Fibroblast of lung (primary cell): ENCODE data around the gene PPP1R14B. TPM values are rescaled to one million over a fixed set of nuclear protein-coding genes. Genes with fewer than 3 reads are reported as not detected.
A peak's percentile ranks its signal among the peaks of the same experiment; 100 is the strongest.

Experiments
- DNase-seq, 2 donors: peaks; one replicate each; pipeline versions ENCODE4 v3.0.0 to v3.0.0-alpha.2; 2010; ENCODE audit warnings: low read depth in 2 of 2
- H2AFZ ChIP-seq: 2 replicates; pipeline ENCODE4 v1.5.1; 2012; ENCODE audit warnings: low read length, control low read depth, inconsistent platforms
- H3K27ac ChIP-seq: 2 replicates; pipeline ENCODE4 v1.5.1; 2011; ENCODE audit warnings: low read length, control low read depth; ENCODE audit not compliant: insufficient read depth
- H3K27me3 ChIP-seq: 2 replicates; pipeline ENCODE4 v1.5.1; 2011; ENCODE audit warnings: mild to moderate bottlenecking, low read length; ENCODE audit not compliant: control insufficient read depth, insufficient read depth
- H3K36me3 ChIP-seq: 2 replicates; pipeline ENCODE4 v1.5.1; 2011; ENCODE audit warnings: low read length; ENCODE audit not compliant: control insufficient read depth, insufficient read depth
- H3K4me1 ChIP-seq: 2 replicates; pipeline ENCODE4 v1.5.1; 2011; ENCODE audit warnings: low read length; ENCODE audit not compliant: control insufficient read depth, insufficient read depth; ENCODE audit errors: extremely low read depth
- H3K4me2 ChIP-seq: 2 replicates; pipeline ENCODE4 v1.5.1; 2011; ENCODE audit warnings: low read length, control low read depth; ENCODE audit not compliant: insufficient read depth; ENCODE audit errors: extremely low read depth
- H3K4me3 ChIP-seq, 4 experiments: fragments of 200-600 bp in 1 of 4; sonication (generic) in 1 of 4; replicated peaks in 1 of 4; 2 replicates each; pipeline ENCODE4 v1.5.1; 2011 to 2016; ENCODE audit warnings: low read length in 4 of 4, low read depth in 3 of 4, mild to moderate bottlenecking in 3 of 4, control low read depth in 2 of 4, inconsistent platforms in 1 of 4, mixed read lengths in 1 of 4; ENCODE audit not compliant: insufficient read depth in 1 of 4; ENCODE audit errors: control extremely low read depth in 1 of 4
- H3K79me2 ChIP-seq: 2 replicates; pipeline ENCODE4 v1.5.1; 2012; ENCODE audit warnings: mild to moderate bottlenecking, low read length, inconsistent platforms; ENCODE audit not compliant: control insufficient read depth, insufficient read depth
- H3K9ac ChIP-seq: 2 replicates; pipeline ENCODE4 v1.5.1; 2011; ENCODE audit warnings: mild to moderate bottlenecking, low read length, control low read depth; ENCODE audit not compliant: insufficient read depth
- H3K9me3 ChIP-seq: 2 replicates; pipeline ENCODE4 v1.5.1; 2012; ENCODE audit warnings: low read depth, low read length; ENCODE audit not compliant: control insufficient read depth, insufficient read depth
- H4K20me1 ChIP-seq: 2 replicates; pipeline ENCODE4 v1.5.1; 2011; ENCODE audit warnings: low read length; ENCODE audit not compliant: control insufficient read depth, insufficient read depth; ENCODE audit errors: extremely low read depth
- EZH2 ChIP-seq: IDR thresholded peaks from 2 replicates; pipeline ENCODE4 v1.5.1; 2012; ENCODE audit warnings: low read length, control low read depth, mild to moderate bottlenecking; ENCODE audit errors: missing control alignments
- polyA plus RNA-seq, 2 donors: library from polyadenylated mRNA; depleted of rRNA in 1 of 2; stranded (reverse) in 1 of 2; unstranded in 1 of 2; fragments of >200 nt; gene quantifications; 2 replicates each; pipeline ENCODE4 v1.2.1, GENCODE V29; 2011 to 2012; ENCODE audit warnings: missing spikeins in 1 of 2
- total RNA-seq: library from RNA; depleted of rRNA; stranded (reverse); fragments of >200 nt; gene quantifications from 2 replicates; pipeline ENCODE4 v1.2.1, GENCODE V29; 2014
- TF ChIP-seq, protein P1 (sequence below), 2 donors: IDR thresholded peaks in 1 of 2; conservative IDR thresholded peaks in 1 of 2; 1 replicate in 1 of 2; 2 replicates in 1 of 2; pipeline ENCODE4 v1.5.1; 2011 to 2012; ENCODE audit warnings: low read length in 2 of 2, control low read depth in 1 of 2, inconsistent platforms in 1 of 2, low read depth in 1 of 2, mild to moderate bottlenecking in 1 of 2

PPP1R14B gene
- total and polyA plus RNA-seq, 2 donors (not counting 1 experiment from before 2014, with no cell fraction given), result 107 to 122 TPM

DNA sequence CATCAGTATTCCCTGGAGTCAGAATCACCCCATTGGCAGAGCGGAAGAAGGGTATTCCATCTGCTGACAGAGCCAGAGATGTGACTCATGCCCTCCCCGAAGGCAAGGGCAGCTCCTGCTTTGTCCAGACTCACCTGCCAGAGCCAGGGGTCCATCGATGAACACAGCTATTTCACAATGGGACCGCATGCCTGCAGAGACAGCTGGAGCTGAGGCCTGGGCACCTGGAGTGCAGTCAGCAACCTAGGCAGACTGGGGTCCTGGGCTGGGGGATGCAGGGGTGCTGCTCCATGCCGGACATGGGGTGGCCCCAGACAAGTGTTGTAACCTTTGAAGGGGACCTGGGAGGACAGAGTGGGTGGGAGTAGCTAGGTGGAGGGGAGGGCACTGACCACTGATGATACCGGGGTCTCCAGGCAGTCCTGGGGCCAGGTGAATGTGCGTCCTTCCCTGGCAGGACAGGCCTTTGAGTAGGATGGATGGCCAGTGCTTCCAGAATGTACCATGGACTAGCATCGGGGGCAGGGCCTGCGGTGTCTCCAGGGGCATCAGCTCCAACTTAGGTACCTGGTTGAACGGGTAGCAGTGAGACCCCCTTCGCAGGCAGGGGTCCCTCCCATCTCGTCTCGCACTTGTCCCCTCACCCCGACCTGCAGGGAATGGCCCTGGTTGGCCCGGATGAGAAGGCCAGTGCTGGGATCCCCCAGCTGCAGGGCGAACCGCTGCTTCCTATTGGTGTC is 22.4 kb downstream of the PPP1R14B start:
- peaks cover 14% of the 10 kb centered on the region for H3K36me3 ChIP-seq
- DNase-seq, result peak in 1 of 2 donors; percentile 37
- no peaks in the 10 kb centered on the region for H3K27me3 ChIP-seq
- no peak for TF ChIP-seq EZH2
- TF ChIP-seq, protein P1, sequence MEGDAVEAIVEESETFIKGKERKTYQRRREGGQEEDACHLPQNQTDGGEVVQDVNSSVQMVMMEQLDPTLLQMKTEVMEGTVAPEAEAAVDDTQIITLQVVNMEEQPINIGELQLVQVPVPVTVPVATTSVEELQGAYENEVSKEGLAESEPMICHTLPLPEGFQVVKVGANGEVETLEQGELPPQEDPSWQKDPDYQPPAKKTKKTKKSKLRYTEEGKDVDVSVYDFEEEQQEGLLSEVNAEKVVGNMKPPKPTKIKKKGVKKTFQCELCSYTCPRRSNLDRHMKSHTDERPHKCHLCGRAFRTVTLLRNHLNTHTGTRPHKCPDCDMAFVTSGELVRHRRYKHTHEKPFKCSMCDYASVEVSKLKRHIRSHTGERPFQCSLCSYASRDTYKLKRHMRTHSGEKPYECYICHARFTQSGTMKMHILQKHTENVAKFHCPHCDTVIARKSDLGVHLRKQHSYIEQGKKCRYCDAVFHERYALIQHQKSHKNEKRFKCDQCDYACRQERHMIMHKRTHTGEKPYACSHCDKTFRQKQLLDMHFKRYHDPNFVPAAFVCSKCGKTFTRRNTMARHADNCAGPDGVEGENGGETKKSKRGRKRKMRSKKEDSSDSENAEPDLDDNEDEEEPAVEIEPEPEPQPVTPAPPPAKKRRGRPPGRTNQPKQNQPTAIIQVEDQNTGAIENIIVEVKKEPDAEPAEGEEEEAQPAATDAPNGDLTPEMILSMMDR (conservative IDR thresholded peaks at IDR 0.05 in 1 of 2, IDR thresholded peaks at IDR 0.05 in 1 of 2; ENCODE audit: low read depth in 1 of 2, low read length in 2 of 2), result no peak
- H3K79me2 ChIP-seq, result peaks cover 8% of the 10 kb centered on the region
- no peak overlapping the region for H3K9ac ChIP-seq
- H2AFZ ChIP-seq, result no peak overlapping the region
- H3K4me1 ChIP-seq, result peaks cover 8% of the 10 kb centered on the region
- H4K20me1 ChIP-seq, result no peaks in the 10 kb centered on the region
- H3K27ac ChIP-seq, result no peak overlapping the region
- H3K9me3 ChIP-seq, result no peaks in the 10 kb centered on the region
- H3K4me2 ChIP-seq, result no peak overlapping the region
- no peak overlapping the region for H3K4me3 ChIP-seq

DNA sequence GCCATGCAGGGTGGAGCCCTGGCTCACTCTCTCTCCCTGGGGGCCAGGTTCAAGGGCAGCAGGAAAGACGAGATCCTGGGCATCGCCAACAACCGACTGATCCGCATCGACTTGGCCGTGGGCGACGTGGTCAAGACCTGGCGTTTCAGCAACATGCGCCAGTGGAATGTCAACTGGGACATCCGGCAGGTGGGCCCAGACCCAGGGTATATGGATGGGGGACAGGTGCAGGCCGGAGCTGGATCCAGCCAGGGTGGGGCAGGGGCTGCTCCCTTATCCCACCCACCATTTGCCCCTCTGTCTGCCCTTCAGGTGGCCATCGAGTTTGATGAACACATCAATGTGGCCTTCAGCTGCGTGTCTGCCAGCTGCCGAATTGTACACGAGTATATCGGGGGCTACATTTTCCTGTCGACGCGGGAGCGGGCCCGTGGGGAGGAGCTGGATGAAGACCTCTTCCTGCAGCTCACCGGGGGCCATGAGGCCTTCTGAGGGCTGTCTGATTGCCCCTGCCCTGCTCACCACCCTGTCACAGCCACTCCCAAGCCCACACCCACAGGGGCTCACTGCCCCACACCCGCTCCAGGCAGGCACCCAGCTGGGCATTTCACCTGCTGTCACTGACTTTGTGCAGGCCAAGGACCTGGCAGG is 23.6 kb downstream of the PPP1R14B start:
- Histone ChIP-seq H3K9ac (no peak overlapping the region), H3K27ac (no peak overlapping the region), H2AFZ (no peak overlapping the region), H3K79me2 (peaks cover 8% of the 10 kb centered on the region), H3K27me3 (no peaks in the 10 kb centered on the region), H3K4me3 (no peak overlapping the region), H4K20me1 (no peaks in the 10 kb centered on the region), H3K4me1 (peaks cover 8% of the 10 kb centered on the region), H3K36me3 (peaks cover 14% of the 10 kb centered on the region), H3K4me2 (no peak overlapping the region), H3K9me3 (no peaks in the 10 kb centered on the region)
- DNase-seq, result no peak
- no peak for TF ChIP-seq EZH2
- TF ChIP-seq, protein P1 (conservative IDR thresholded peaks at IDR 0.05 in 1 of 2, IDR thresholded peaks at IDR 0.05 in 1 of 2; ENCODE audit: low read depth in 1 of 2, low read length in 2 of 2), result no peak

- H4K20me1 ChIP-seq, result no peaks in the 10 kb centered on the region
- H2AFZ ChIP-seq, result no peak overlapping the region
- H3K79me2 ChIP-seq, result peaks cover 8% of the 10 kb centered on the region
- H3K36me3 ChIP-seq, result peaks cover 14% of the 10 kb centered on the region
- no peak overlapping the region for H3K4me3 ChIP-seq
- H3K27ac ChIP-seq, result no peak overlapping the region
- TF ChIP-seq EZH2, result no peak
- TF ChIP-seq, protein P1 (conservative IDR thresholded peaks at IDR 0.05 in 1 of 2, IDR thresholded peaks at IDR 0.05 in 1 of 2; ENCODE audit: low read depth in 1 of 2, low read length in 2 of 2), result no peak
- H3K9ac ChIP-seq, result no peak overlapping the region
- no peaks in the 10 kb centered on the region for H3K9me3 ChIP-seq
- peaks cover 7% of the 10 kb centered on the region for H3K4me1 ChIP-seq
- no peak overlapping the region for H3K4me2 ChIP-seq
- no peaks in the 10 kb centered on the region for H3K27me3 ChIP-seq
- DNase-seq, result no peak
Observed at GRCh38 chr11:64222651-64223000, 24.1 kb downstream of the PPP1R14B start.
